ENCODE measurements around the gene TXN2.

TXN2 gene

DNA sequence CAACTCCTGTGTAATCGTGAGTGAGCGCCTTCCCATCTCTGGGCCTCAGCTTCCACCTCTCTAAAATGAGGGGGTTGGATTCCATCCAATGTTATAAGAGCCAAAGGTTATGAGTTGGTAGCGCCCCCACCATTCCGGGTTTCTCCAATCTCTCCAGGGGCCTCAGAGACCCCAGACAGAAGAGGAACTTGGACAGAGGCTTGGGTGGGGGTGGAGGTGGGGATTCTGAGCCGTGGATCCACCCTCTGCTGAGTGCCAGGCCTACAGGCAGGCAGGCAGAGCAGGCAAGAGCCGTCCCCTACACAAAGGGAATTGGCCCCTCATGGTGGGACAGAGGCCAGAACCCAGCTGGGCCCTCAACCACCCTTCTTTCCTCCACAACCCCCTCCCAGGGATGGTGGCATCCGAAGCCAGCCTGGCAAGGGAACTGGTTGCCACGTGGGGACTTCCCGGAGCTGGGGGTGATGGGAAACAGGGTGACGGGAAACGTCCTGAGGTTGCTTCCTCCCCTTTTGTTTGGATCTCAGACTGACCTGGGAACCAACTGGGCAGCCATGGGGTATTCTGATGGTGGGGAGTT, 31.8 kb downstream of the TXN2 start:
- in situ Hi-C loops (cut with MboI; ENCODE audit: low sequenced_read_pairs, unreplicated experiment), result no loop called here
- TF ChIP-seq, protein P1, sequence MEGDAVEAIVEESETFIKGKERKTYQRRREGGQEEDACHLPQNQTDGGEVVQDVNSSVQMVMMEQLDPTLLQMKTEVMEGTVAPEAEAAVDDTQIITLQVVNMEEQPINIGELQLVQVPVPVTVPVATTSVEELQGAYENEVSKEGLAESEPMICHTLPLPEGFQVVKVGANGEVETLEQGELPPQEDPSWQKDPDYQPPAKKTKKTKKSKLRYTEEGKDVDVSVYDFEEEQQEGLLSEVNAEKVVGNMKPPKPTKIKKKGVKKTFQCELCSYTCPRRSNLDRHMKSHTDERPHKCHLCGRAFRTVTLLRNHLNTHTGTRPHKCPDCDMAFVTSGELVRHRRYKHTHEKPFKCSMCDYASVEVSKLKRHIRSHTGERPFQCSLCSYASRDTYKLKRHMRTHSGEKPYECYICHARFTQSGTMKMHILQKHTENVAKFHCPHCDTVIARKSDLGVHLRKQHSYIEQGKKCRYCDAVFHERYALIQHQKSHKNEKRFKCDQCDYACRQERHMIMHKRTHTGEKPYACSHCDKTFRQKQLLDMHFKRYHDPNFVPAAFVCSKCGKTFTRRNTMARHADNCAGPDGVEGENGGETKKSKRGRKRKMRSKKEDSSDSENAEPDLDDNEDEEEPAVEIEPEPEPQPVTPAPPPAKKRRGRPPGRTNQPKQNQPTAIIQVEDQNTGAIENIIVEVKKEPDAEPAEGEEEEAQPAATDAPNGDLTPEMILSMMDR (IDR thresholded peaks at IDR 0.05; ENCODE audit: borderline replicate concordance, control extremely low read depth, extremely low read depth, insufficient read depth, missing control alignments), result no peak
- no peak for DNase-seq (ENCODE audit: low spot score)

DNA sequence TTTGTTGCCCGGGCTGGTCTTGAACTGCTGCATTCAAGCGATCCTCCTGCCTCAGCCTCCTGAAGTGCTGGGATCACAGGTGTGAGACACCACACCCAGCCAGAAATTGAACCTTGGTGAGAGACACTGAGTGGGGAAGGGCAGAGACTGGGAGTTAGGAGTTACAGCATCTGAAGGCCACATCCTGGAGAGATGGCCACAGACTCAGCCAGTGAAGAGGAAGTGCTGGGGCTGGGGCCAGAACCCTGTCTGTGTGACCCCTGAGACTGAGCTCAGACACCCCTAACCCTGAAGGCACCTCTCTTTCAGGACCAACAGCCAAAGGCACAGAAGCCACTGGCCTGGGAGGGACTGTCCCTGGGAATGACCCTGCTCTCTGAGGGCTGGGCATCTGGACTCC, 33.8 kb downstream of the TXN2 start:
- no peak for DNase-seq (ENCODE audit: low spot score)
- TF ChIP-seq, protein P1 (IDR thresholded peaks at IDR 0.05; ENCODE audit: borderline replicate concordance, control extremely low read depth, extremely low read depth, insufficient read depth, missing control alignments), result no peak
- in situ Hi-C loops (cut with MboI; ENCODE audit: low sequenced_read_pairs, unreplicated experiment), result no loop called here

DNA sequence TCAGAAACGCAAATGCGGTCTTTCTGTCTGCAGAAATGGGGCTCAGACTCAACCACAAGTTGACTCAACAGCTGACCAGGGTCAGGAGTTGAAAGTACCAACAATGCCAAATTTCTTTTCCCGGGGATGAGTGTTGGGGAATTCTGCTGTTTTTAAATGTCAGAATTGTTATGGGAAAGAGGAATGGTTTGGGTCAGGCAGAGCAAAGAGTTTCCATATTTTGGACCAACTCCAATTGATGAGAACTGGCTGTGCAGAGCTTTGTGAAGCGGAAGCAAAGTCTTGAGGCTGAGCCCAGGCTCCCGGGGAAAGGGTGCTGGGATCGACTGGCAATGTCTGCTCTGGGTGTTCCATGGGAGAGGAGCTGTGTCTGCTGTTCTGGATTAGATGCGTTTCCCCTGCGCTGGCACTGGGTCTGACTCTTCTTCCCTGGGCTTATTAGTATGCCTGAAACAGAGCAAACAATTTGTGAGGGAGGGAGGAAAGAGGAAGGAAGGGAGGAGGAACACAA, 36.2 kb downstream of the TXN2 start:
- in situ Hi-C loops (cut with MboI; ENCODE audit: low sequenced_read_pairs, unreplicated experiment), result no loop called here
- no peak for DNase-seq (ENCODE audit: low spot score)
- TF ChIP-seq, protein P1 (IDR thresholded peaks at IDR 0.05; ENCODE audit: borderline replicate concordance, control extremely low read depth, extremely low read depth, insufficient read depth, missing control alignments), result no peak

DNA sequence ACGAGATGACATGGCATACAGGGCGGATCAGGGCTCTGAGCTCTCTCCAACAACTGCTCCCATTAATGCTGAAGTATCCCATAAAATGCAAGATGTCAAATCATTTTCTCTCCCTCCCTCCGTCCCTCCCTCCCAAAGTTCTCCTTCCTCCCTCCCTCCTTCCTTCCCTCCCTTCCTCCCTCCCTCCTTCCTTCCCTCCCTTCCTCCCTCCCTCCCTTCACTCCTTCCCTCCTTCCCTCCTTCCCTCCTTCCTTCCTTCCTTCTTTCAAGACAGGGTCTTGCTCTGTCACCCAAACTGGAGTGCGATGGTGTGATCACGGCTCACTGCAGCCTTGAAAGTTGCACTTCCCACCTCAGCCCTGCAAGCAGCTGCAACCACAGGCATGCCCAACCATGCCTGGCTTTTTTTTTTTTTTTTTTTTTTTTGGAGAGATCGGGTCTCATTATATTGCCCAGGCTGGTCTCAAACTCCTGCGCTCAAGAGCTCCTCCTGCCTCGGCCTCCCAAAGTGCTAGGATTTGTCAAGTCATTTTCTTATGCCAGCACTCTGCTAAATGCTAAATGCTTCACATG, 38.2 kb downstream of the TXN2 start:
- in situ Hi-C loops (cut with MboI; ENCODE audit: low sequenced_read_pairs, unreplicated experiment), result no loop called here
- no peak for DNase-seq (ENCODE audit: low spot score)
- TF ChIP-seq, protein P1 (IDR thresholded peaks at IDR 0.05; ENCODE audit: borderline replicate concordance, control extremely low read depth, extremely low read depth, insufficient read depth, missing control alignments), result no peak

DNA sequence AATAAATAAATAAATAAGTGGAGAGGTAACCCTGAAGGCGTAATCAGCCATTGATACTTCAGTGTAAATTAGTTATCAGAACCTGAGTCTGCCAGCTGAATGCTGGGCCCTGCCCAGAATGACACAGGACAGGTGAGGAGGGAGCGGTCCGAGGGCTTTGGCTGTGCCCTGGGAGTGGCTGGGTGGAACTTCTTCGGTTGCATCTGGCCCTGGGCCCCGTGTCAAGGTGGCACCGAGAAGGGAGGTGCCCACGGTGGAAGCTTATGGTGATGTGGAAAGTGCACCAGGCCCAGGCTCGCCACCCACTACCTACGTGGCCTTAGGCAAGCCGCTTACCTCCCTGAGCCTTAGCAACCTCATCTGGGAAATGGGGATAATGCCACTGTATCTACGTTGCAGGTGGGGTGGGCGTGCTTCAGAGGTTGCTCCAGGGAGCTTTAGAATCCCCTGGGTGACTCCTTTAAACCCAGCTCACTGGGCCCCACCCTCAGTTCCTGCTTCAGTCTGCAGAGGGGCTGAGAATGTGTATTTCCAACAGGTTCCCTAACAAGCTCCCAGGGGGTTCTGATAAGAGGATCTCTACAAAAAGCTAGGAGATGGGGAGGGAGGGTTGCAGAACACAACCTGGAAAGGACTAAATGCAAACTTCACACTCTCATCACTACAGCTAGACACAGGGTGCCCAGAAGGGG, 38.8 kb downstream of the TXN2 start:
- DNase-seq (ENCODE audit: low spot score), result no peak
- TF ChIP-seq, protein P1 (IDR thresholded peaks at IDR 0.05; ENCODE audit: borderline replicate concordance, control extremely low read depth, extremely low read depth, insufficient read depth, missing control alignments), result no peak
- in situ Hi-C loops (cut with MboI; ENCODE audit: low sequenced_read_pairs, unreplicated experiment), result no loop called here

DNA sequence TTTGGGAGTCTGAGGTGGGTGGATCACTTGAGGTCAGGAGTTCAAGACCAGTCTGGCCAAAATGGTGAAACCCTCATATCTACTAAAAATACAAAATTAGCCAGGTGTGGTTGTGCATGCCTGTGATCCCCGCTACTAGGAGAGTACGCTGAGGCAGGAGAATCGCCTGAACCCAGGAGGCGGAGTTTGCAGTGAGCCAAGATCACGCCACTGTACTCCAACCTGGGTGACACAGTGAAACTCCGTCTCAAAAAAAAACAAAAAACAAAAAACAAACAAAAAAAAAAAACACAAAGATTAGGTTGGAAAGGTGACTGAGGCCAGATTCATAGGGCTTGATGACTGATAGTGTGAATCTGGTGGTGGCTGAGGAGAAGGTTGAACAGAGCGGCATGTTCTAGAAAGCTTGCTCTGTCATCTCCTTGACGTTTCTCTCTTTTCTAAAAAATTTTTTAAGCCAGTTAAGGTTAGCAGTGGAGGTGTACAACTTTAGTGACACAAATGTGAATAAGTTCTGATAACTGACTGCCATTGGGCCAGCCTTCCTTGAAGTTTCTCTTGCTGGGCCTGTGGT, 40.9 kb downstream of the TXN2 start:
- in situ Hi-C loops (cut with MboI; ENCODE audit: low sequenced_read_pairs, unreplicated experiment), result no loop called here

More for the DNA sequence above, 40.9 kb downstream of the TXN2 start:
- TF ChIP-seq, protein P1 (IDR thresholded peaks at IDR 0.05; ENCODE audit: borderline replicate concordance, control extremely low read depth, extremely low read depth, insufficient read depth, missing control alignments), result no peak
- no peak for DNase-seq (ENCODE audit: low spot score)
